ENCODE data around the gene SPATA2L. TPM values are rescaled to one million over a fixed set of nuclear protein-coding genes. Genes with fewer than 3 reads are reported as not detected.
A peak's percentile ranks its signal among the peaks of the same experiment; 100 is the strongest.

The SPATA2L gene
- total RNA-seq, 1 experiment from 2014 or later: 12.7 TPM

- ChIA-PET CTCF (no interaction called here), POLR2A (no interaction called here)
- no peaks in the 10 kb centered on the region for H3K9me3 ChIP-seq (ENCODE audit: control insufficient read depth, insufficient read depth, low read depth, low read length)
- H3K4me3 ChIP-seq (ENCODE audit: low read depth in 2 of 2, low read length in 2 of 2): no peak overlapping the region
- intact Hi-C loops (cut with micrococcal nuclease; ENCODE audit: unreplicated experiment): no loop called here
- H3K27me3 ChIP-seq (ENCODE audit: control insufficient read depth, insufficient read depth, low read length): no peaks in the 10 kb centered on the region
- no peak overlapping the region for H3K27ac ChIP-seq (ENCODE audit: low read length)
- TF ChIP-seq CTCF (IDR thresholded peaks at IDR 0.05): no peak
- no peak for TF ChIP-seq POLR2AphosphoS5 (IDR thresholded peaks at IDR 0.05; ENCODE audit: low read depth, low read length)
- no peak for TF ChIP-seq TCF7L2 (IDR thresholded peaks at IDR 0.05; ENCODE audit: low read depth, low read length)
- TF ChIP-seq REST (IDR thresholded peaks at IDR 0.05; ENCODE audit: insufficient read depth in 1 of 2, low read depth in 2 of 2, low read length in 1 of 2): no peak
- no peak for TF ChIP-seq SIN3A (IDR thresholded peaks at IDR 0.05; ENCODE audit: borderline replicate concordance, insufficient read depth, low read depth, low read length)
- DNase-seq (ENCODE audit: low read depth, low spot score): no peak
- H3K36me3 ChIP-seq (ENCODE audit: control insufficient read depth, insufficient read depth, low read length): no peaks in the 10 kb centered on the region; the same call in 1 of the 2 replicates
- no TSS peak for BruUV-seq (replicated peaks)
- in situ Hi-C loops (cut with HindIII; ENCODE audit: low pct_unique_long_range_greater_than_20kb, low sequenced_read_pairs): no loop called here
- H3K4me1 ChIP-seq (ENCODE audit: control insufficient read depth, insufficient read depth, low read length): peaks cover 3% of the 10 kb centered on the region; the same call in 1 of the 2 replicates
- ATAC-seq: no peak
Measured at GRCh38 chr16:89688395-89688794, 13.1 kb downstream of the SPATA2L start.

- ChIA-PET POLR2A (interaction anchor here (0.5 kb wide), 1 partner anchor 244 kb away, joined by 5 read pairs; no protein-coding TSS in a partner anchor), CTCF (interaction anchor here (0.7 kb wide), 1 partner anchor 21 kb away, joined by 3 read pairs; no protein-coding TSS in a partner anchor)
- H3K9me3 ChIP-seq (ENCODE audit: control insufficient read depth, insufficient read depth, low read depth, low read length): no peaks in the 10 kb centered on the region
- no peaks in the 10 kb centered on the region for H3K27me3 ChIP-seq (ENCODE audit: control insufficient read depth, insufficient read depth, low read length)
- BruUV-seq (replicated peaks): TSS peak; percentile 77
- intact Hi-C loops (cut with micrococcal nuclease; ENCODE audit: unreplicated experiment) (no loop called here), in situ Hi-C loops (cut with HindIII; ENCODE audit: low pct_unique_long_range_greater_than_20kb, low sequenced_read_pairs) (no loop called here)
- peaks cover 3% of the 10 kb centered on the region; the same call in 1 of the 2 replicates for H3K4me1 ChIP-seq (ENCODE audit: control insufficient read depth, insufficient read depth, low read length)
- ATAC-seq (peak; percentile 59), DNase-seq (ENCODE audit: low read depth, low spot score) (no peak)
- TF ChIP-seq TCF7L2 (IDR thresholded peaks at IDR 0.05; ENCODE audit: low read depth, low read length) (no peak), POLR2AphosphoS5 (IDR thresholded peaks at IDR 0.05; ENCODE audit: low read depth, low read length) (no peak), REST (IDR thresholded peaks at IDR 0.05; ENCODE audit: insufficient read depth in 1 of 2, low read depth in 2 of 2, low read length in 1 of 2) (no peak), SIN3A (IDR thresholded peaks at IDR 0.05; ENCODE audit: borderline replicate concordance, insufficient read depth, low read depth, low read length) (no peak), CTCF (IDR thresholded peaks at IDR 0.05) (no peak)
- H3K4me3 ChIP-seq (ENCODE audit: low read depth in 2 of 2, low read length in 2 of 2): peak overlapping the region; percentile 74 to 78
- peak overlapping the region; percentile 82 for H3K27ac ChIP-seq (ENCODE audit: low read length)
- H3K36me3 ChIP-seq (ENCODE audit: control insufficient read depth, insufficient read depth, low read length): no peaks in the 10 kb centered on the region; the same call in 1 of the 2 replicates
Measured at GRCh38 chr16:89687092-89687940, 14.2 kb downstream of the SPATA2L start.

Data from Panc1 (cell line).